ENCODE data around the gene DACH1. TPM values are rescaled to one million over a fixed set of nuclear protein-coding genes. Genes with fewer than 3 reads are reported as not detected.

DACH1 gene
- total and polyA plus RNA-seq, 2 of the 8 experiments (the other 6 are each of a cell fraction or from before 2014, with no cell fraction given) = 0.12 to 0.67 TPM

DNA sequence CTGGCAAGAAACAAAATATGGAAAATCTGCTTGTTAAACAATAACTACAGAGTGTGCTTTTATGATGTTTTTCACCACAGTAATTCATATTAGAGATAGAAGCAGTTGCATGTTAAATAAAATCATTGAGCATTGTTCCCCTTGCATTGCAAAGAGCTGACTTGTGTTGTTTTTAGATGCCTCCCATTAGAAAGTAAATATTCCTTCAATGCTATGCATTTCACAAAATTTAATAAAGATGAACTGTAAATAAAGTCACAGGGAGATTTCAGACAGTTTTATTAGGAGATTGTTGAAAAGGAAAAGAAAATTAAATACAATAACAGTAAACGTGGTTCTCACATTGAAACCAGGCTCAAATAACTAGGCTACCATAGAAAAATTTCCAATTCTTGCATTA is 429.3 kb downstream of the DACH1 start:
- Histone ChIP-seq H3K36me3 (ENCODE audit: control insufficient read depth in 2 of 4, insufficient read depth in 4 of 4, low read length in 3 of 4) (no peaks in the 10 kb centered on the region), H3K4me3 (ENCODE audit: extremely low read depth in 1 of 4, insufficient read depth in 2 of 4, low read depth in 3 of 4, low read length in 4 of 4) (no peak overlapping the region), H3K27me3 (replicated peaks in 1 of 4; ENCODE audit: control insufficient read depth in 3 of 4, extremely low read depth in 1 of 4, insufficient read depth in 3 of 4, low read length in 3 of 4) (no peaks in the 10 kb centered on the region), H3K4me2 (ENCODE audit: insufficient read depth in 1 of 2, low read depth in 2 of 2, low read length in 2 of 2) (no peak overlapping the region), H3K23me2 (ENCODE audit: low read depth, low read length) (no peaks in the 10 kb centered on the region), H4K20me1 (replicated peaks in 1 of 2; ENCODE audit: control insufficient read depth in 1 of 2, insufficient read depth in 2 of 2, low read length in 2 of 2) (no peaks in the 10 kb centered on the region), H4K91ac (replicated peaks; ENCODE audit: insufficient read length, low read length) (no peak overlapping the region), H2AFZ (ENCODE audit: low read length) (no peak overlapping the region), H3K9ac (replicated peaks in 1 of 4; ENCODE audit: extremely low read depth in 1 of 4, low read depth in 3 of 4, low read length in 3 of 4) (no peak overlapping the region), H3K56ac (replicated peaks; ENCODE audit: insufficient read length, low read depth, low read length) (no peak overlapping the region), H2BK120ac (replicated peaks; ENCODE audit: low read depth, low read length) (no peak overlapping the region), H3K9me3 (ENCODE audit: insufficient read depth in 2 of 2, low read depth in 1 of 2, low read length in 1 of 2) (no peaks in the 10 kb centered on the region), H3K18ac (ENCODE audit: extremely low read depth, low read length) (no peak overlapping the region), H3K4me1 (replicated peaks in 1 of 4; ENCODE audit: control insufficient read depth in 3 of 4, insufficient read depth in 4 of 4, low read length in 3 of 4) (no peaks in the 10 kb centered on the region), H4K8ac (ENCODE audit: extremely low read depth, insufficient read depth, low read length) (no peak overlapping the region), H2AK5ac (ENCODE audit: low read depth, low read length) (no peak overlapping the region), H3K79me2 (ENCODE audit: control insufficient read depth in 1 of 2, insufficient read depth in 2 of 2, low read length in 2 of 2) (no peaks in the 10 kb centered on the region), H3K4ac (replicated peaks; ENCODE audit: insufficient read length, low read depth, low read length) (no peak overlapping the region), H3K14ac (ENCODE audit: insufficient read length) (no peak overlapping the region), H3K79me1 (ENCODE audit: low read depth, low read length) (no peaks in the 10 kb centered on the region), H3K23ac (ENCODE audit: insufficient read length) (no peak overlapping the region), H4K5ac (ENCODE audit: insufficient read length, low read depth, low read length) (no peak overlapping the region), H3K27ac (ENCODE audit: low read depth, low read length) (no peak overlapping the region), H2BK15ac (ENCODE audit: low read length) (no peak overlapping the region), H2BK5ac (ENCODE audit: low read depth, low read length) (no peak overlapping the region), H2BK20ac (ENCODE audit: low read length) (no peak overlapping the region), H2BK12ac (ENCODE audit: low read depth, low read length) (no peak overlapping the region)
- ChIA-PET POLR2A (ENCODE audit: partially characterized antibody) (no interaction called here), CTCF (ENCODE audit: partially characterized antibody) (no interaction called here)
- DNase-seq (ENCODE audit: low read depth in 1 of 2, low spot score in 2 of 2) (no peak), FAIRE-seq (no peak)
- WGBS, 2 experiments (ENCODE audit: extremely low coverage in 1 of 2, insufficient coverage in 1 of 2, insufficient read length in 1 of 2, insufficient replicate concordance in 2 of 2, low coverage in 1 of 2, low lambda C conversion rate in 2 of 2, missing lambda C conversion rate in 1 of 2) = 96% methylated on average over 1 of the region's 1 CpG; no CpG with 5 or more reads in 1 of the 2 experiments
- TF ChIP-seq NANOG (IDR thresholded peaks at IDR 0.05; ENCODE audit: insufficient read depth, low read depth, low read length, poor library complexity, severe bottlenecking) = no peak
- TF ChIP-seq, protein P1, sequence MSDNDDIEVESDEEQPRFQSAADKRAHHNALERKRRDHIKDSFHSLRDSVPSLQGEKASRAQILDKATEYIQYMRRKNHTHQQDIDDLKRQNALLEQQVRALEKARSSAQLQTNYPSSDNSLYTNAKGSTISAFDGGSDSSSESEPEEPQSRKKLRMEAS (IDR thresholded peaks at IDR 0.05) = no peak

Measured in H1 (cell line).